NCI-H2029 (cell line): ENCODE data around the gene MUCL3.
"Not testable (repeated sequence)": the region's sequence is repeated elsewhere in the genome, so short reads cannot be mapped to it uniquely, and the experiment has no call there.

Source experiments
- DNase-seq: peaks from one replicate; lab custom pipeline; 2025; lab: John Stamatoyannopoulos, UW

The MUCL3 gene

DNA sequence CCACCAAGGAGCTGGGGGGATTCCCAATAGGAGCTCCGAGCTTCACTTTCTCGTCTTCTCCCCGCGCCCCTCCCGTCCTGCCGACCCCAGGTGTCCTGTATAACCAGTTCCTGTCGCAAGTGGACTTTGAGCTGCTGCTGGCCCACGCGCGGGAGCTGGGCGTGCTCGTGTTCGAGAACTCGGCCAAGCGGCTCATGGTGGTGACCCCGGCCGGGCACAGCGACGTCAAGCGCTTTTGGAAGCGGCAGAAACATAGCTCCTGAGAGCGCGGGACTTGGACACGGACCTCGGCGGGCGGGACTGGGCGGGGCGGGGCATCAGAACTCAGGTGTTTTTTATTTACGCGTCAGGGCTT is 27.1 kb upstream of the MUCL3 start:
- no peak for DNase-seq

DNA sequence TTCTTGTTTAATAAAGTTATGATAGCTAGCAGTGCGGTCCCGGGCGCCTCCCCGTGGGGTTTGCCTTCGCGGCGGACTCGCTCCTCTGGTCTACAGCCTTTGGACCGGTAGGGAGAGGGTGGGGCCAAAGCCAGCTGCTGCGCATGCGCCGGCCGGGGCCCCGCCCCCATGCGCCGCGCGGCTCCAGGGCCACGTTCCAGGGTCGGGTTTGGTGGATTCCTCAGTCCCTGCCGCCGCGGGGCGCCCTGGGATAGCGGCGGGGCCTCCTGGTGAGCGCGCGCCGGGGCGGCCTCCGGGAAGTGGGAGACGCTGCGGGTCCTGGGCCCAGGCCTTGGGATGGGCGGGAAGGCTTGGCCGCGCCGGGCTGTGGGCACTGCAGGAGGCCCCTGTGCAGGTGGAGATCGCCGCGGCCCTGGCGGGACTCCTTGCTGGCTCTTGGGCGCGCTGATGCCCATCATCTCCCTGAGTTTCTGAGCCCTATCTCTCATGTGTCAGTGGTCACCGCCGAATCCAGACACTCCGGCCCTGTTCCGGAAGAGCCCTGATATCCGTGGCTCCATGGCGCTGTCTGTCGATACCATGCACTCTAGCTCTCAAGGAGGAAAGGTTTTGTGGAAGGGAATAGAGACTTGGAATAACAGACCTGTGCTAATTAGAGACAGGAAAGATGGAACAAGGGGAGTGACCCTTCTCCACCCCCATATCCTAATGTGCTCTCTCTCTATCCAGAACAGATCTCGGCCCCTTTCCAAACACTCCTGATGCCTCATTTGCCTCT is 26.5 kb upstream of the MUCL3 start, which contains the start of gene VARS2:
TSS of gene VARS2 (plus strand) at position 163 of the 778 bp plus-strand sequence. CDS start at position 762, 599 bp downstream.
- DNase-seq = peak; percentile 82

DNA sequence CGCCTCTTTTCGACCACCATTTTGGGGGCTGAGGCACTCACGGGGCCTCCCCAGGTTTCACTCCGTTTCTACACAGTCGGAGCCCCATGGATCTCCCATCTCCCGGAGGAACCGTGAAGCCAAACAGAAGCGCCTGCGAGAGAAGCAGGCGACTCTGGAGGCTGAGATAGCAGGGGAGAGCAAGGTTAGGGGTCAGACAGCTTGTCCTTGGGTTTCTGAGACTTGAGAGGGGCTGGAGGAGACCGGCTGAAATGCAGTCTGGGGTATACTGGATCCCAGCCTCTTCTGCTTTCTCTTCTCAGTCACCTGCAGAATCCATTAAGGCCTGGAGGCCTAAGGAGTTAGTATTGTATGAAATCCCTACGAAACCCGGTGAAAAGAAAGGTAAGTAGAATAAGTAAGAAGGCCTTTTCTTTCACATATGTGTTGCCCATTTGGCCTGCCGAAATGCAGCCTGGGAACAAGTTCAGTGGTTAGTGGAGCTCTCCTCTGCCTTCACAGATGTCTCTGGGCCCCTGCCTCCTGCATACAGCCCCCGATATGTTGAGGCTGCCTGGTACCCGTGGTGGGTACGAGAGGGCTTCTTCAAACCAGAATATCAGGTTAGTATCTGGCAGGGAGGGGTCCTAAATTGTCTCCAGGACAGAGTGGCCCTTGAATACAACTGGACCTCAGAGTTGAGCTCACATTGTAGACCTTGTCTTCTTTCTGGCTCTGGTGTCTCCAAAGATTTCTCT is 25.8 kb upstream of the MUCL3 start:
- no peak for DNase-seq

DNA sequence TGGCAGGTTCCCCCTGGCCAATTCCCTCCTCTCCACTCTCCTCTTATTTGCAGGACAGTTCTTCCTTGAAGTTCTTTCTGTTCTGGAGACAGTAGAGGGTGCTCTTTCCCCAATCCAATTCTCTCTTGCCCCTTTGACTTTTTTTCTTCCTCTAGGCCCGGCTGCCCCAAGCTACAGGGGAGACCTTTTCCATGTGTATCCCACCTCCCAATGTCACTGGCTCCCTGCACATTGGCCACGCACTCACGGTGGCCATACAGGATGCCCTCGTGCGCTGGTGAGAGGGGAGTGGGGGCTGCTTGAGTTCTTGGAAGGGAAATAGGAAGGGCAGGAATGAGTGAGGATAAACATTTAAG is 25.2 kb upstream of the MUCL3 start:
- peak; percentile 30 for DNase-seq

DNA sequence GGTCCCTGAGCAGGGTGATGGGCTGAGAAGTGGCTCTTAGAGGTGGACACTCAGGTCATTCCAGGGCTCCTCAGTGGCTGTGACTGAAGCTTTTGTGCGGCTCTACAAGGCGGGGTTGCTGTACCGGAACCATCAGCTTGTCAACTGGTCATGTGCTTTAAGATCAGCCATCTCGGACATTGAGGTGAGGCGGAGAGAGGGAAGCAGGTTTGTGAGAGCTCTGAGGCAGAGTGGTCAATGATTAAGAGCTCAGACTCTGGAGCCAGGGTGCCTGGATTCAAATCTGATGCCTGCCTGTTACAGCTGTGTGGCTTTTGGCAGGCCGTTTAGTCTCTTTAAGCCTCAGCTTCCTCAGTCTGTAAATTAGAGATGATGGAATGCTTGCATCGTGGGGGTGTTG is 23.7 kb upstream of the MUCL3 start:
- DNase-seq = no peak

DNA sequence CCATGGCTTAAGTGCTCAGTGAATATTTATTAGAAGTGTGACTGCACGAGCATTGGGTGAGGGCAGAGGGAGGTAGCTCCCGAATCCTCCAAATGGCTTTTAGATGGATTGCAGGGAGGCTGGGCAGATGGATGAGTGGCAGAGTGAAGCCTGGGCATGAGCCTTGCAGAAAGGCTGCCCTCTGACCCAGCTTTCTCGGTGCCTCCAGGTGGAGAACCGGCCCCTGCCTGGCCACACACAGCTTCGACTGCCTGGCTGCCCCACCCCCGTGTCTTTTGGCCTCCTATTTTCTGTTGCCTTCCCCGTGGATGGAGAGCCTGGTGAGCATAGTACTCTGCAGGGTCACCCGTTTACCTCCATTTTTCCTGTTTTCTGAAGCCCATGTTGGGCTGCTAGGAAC is 23.3 kb upstream of the MUCL3 start:
- DNase-seq = no peak

DNA sequence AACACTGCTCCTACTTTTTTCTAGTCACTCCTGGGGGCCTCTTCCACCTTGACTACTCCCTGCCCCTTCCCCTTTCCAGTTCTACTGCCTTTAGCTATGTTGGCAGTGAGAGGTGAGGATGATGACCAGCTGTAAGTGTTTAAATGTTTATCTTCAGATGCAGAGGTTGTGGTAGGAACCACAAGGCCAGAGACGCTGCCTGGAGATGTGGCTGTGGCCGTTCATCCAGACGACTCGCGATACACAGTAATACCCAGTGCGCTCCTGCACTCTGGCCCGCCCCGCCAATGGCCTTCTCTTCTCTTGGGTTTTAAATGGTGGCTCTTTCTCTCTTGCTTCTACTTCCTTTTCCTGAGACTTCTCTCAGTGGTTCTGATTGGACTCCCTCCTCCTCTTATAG is 22.1 kb upstream of the MUCL3 start:
- no peak for DNase-seq

DNA sequence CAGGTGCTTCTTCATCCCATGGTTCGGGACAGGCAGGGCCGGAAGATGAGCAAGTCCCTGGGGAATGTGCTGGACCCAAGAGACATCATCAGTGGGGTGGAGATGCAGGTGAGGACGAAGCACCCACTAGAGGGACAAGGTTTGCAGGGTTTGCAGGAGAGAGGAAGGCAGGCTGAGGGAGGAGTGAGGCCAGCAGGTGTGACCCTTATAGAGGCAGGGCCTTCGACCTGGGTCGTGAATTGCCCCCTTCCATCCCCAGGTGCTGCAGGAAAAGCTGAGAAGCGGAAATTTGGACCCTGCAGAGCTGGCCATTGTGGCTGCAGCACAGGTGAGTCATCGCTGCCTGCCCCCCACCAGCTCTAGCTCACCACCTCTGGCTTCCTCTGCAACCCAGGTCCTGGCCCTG is 18.3 kb upstream of the MUCL3 start:
- no peak for DNase-seq

DNA sequence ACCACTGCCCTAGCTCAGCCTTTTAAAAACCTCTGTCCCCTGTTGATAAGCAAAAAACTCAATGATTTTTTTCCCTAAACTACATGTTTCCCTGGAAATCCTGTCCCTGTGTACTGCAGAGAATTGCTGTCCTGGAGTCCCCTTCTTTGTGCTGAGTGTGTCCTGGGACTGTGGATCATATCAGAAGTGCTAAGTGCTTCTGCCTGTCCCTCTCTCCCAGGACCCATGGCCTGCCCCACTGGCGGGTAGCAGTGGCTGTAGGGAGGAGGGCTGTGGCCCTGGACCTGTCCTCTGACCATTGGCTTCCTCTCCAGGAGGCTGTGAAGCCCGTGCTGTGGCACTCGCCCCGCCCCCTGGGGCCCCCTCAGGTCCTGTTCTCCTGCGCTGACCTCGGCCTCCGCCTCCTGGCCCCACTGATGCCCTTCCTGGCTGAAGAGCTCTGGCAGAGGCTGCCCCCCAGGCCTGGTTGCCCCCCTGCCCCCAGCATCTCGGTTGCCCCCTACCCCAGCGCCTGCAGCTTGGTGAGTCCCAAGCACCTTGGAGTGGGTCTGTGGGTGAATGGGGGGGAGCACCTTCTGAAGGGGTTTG is 16.6 kb upstream of the MUCL3 start:
- not testable (repeated sequence) for DNase-seq

DNA sequence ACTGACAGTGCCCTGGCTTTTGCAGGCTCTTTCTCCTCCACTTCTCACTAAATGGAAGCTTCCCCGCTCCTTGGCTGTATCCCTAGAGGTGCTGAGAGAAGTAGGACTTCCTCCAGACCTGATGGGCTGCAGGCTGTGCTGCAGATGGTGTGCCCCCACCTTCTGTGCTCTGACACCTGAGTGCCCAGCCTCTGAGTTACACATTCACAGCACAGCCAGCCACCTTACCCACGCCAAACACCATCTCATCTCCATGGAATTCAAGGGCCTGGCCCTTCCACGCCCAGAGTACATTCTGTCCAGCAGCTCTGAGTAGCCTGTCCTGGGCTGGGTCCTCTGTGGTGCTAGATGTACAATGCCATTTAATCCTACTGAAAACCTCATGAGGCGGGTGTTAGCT is 14.1 kb upstream of the MUCL3 start:
- no peak for DNase-seq

DNA sequence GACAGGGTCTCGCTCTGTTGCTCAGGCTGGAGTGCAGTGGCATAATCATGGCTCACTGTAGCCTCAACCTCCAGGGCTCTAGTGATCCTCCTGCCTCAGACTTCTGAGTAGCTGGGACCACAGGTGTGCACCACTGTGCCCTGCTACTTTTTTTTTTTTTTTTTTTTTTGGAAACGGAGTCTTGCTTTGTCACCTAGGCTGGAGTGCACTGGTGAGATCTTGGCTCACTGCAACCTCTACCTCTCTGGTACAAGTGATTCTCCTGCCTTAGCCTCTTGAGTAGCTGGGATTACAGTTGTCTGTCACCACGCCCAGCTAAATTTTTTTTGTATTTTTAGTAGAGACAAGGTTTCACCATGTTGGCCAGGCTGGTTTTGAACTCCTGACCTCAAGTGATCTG is 13.7 kb upstream of the MUCL3 start:
- not testable (repeated sequence) for DNase-seq

DNA sequence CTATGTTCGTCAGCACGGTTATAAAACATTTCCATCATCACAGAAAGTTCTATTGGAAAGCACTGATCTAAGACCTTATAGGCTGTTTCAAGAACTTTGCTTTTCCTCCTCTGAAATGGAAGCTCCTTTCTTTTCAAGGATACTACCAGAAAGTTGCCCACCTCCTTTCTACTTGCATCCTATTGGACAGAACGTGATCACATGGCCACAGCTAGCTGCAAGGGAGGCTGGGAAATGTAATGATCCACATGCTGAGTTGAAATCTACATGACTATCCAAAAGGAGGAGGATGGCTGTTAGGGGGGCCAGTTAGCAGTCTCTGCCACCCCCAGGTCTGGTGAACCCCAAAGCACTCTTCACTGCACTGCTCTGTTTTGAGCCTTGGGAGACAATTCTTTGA is 12.1 kb upstream of the MUCL3 start:
- no peak for DNase-seq

DNA sequence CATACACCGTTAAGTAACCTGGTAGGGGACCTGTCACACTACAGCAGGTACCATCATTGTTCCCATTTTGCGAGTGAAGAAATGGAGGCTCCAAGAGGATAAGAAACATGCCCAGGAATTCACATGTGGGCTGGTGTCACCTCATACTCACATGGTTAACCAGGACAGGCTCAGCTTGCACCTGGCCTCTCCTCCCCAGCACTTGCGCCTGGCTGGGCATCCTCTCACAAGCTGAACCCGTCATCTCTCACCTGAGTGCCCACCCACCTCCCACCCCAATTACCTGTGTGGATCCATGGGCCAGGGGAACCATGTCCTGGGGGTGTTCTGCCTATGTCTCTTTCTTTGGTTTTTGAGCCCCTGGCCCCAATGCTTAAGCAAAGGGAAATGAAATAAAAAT is 10.3 kb upstream of the MUCL3 start:
- no peak for DNase-seq

DNA sequence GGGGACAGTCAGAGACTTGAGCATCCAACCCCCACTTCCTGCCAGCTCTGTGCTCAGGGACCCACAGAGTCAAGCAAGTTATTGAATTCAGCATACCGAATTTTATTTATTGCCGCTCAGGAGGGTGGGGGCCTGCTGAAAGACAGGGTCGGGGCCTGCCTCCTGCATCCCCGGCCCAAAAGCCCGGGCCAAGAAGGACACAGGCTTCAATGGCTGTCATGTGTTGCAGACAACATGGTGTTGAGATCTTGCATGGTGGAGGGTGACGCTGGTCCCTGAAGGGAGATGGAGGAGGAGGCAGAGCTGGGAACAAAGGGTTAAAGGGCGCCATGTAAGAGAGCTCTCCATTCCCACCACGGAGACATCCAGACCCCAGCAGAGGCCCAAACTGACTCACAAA is 9.5 kb upstream of the MUCL3 start:
- no peak for DNase-seq

DNA sequence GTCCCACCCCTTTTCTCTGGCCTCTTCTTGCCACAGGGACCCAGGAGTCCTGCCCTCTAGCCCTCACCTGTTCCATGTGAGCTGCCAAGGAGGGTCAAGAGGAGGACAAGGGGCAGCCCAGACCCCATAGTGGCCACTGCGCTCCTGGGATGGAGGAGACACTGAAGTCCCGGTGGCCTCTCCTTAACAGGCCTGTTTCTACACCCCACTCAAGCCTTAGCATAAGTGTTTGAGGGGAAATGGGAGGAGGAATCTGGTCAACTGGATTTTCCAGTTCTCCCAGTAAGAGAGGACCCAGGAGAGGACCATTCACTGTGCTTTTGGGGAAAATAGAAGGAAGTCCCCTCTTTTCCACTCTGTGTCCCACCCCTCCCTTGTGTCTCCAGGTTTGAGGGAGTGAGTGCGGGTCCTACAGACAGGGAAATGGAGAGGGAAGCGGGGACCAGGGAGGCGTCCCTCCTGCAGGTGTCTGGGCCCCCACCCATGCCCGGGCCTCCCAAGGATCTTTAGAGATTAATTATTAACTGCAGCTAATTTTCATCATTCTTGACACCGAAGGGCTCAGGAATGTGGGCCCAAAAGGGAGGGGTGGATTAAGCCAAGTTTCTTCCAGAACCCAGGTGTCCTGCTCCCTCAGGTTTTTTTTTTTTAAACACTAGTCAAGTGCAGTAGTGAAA is 8.7 kb upstream of the MUCL3 start, which contains the start of gene SFTA2:
TSS of gene SFTA2 (minus strand) at position 202 of the 677 bp plus-strand sequence. CDS start at position 128, 74 bp downstream.
- no peak for DNase-seq

DNA sequence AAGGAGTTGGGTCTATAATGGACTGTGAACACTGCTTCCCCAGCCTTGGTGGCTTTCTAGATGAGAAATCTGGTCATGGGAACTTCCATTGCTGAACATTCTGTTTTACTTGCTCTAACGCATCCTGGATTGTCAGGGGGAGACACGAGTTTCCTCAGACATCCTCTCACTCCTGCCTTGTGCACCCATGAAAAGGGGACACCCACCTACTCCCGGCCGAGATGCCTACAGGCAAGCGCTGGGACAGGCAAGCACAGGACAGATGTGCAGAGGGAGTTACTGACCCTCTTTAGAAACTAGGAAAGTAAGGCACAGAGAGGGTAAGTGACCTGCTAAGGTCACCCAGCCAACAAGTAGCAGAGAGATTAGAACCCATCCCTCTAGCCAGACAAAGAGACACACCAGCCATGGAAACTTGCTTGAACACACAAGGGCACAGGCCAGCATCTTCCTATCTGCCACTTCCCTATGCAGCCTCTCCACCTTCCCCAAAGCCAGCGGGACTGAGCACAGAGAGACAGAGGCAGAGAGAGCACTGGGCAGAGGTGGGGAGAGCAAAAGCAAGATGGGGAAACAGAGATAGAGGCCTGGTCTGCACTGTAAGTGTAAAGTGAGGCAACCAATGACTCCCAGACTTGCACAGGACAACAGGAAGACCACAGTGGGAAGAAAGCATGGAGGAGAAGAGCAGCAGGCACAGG is 8.0 kb upstream of the MUCL3 start:
- DNase-seq = no peak

DNA sequence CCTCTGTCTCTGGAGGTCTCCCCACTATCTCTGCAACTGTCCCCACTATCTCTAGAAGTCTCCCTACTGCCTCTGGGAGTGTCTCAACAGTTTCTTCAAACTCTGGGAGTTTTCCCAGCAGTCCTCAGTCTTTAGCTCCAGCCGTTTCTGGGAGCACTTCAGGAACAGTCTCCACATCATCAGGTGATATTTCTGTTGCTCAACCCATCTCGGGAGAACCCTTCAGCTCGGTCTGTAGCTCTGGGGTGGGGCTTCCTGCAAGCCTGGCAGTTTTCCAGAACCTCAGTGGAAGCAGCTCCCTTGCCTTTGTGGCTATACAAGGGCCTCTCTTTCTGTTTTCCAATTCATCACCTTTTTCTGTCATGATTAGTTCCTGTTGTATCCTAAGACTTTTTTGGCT is 5.8 kb upstream of the MUCL3 start:
- DNase-seq = peak; percentile 8

DNA sequence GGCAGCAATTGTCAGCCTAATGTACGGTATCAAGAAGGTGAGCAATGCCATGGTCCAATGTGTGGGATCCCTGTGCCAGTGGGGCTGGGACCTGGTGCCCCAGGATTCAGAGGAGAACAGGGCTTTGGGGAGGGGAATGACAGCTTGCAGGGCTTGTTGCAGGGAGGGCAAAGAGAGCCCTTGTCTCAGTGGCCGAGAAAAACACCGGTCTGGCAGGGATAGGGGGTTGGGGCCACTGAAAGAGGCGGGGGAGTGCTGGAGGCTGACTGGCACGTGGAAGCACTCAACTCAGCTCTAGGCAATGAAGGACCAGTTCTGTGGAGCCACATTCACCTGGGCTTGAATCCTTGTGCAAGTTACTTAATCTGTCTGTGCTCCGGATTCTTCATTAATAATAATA is 3.5 kb upstream of the MUCL3 start:
- no peak for DNase-seq

DNA sequence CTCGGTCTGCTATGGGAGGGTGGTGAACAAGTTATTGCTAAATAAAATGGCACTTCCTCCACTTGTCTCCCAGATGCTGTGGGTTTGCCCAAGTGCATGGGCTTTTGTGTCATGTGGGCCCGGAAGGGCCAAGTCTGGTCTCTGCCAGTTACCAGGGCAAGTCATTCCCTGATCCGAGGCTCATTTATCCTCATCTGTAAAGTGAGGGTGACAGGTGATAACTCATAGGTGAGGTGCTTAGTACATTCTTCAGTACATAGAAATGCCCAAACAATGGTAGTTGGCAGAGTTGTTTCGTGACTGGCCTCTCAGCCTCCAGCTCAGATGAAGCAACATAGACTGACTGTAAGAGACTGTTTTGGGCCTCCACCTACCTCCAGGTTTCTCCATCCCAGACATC is 2.0 kb upstream of the MUCL3 start:
- no peak for DNase-seq

DNA sequence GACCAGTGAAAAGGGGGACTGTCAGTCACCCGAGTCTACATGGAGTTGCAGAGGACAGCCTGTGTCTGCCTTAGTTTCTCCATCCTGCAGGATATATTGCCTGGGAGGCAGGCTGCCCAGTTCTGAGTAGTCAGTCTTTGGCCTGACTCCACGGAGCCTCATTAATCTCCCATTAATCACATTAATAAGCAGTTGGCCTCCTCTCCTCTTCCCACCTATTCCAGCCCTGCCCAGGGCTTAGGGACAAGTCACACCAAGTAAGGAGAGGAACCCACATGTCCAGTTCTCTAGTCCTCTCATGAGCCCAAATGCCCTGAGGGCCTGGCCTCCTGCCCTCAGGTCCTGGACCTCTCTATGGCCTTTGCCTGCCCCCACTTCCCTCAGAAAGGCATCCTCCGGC is 1.3 kb upstream of the MUCL3 start:
- DNase-seq = no peak

DNA sequence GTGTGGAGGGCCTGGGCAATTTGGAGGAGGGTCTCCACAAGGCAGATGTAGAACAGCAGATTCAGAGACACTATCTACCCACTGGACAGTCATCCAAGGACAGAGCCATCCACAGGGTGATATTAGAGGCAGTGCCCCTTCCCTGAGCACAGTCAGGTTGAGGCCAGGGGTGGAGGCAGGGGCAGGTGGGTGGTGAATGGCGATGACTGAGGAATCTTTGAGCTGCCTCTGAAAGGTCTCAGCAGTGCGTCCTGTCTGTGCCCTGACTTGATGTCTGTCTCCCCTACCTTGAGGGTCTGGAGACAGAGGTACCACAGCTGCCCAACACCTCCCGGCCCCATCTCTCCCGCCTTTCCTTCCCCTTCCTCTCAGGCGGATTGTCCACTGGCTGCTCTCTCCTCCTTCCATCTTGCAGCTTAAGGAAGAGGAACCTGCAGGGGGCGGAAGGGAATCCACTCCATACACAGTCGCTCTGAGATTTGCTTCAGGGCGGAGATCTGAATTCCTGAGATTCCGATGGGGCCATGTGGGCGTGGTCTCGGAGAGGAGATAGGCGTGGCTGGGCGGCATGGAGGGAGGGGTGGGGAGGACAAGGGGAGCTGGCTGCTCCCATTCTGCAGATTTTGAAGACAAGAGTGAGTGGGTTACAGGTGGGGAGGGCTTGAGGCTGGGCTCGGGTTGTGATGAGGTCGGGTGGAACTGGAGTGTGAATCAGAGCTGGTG is 1.7 kb downstream of the MUCL3 start:
- DNase-seq = no peak
